HepG2 (cell line): ENCODE measurements around the gene ANLN. TPM values are rescaled to one million over a fixed set of nuclear protein-coding genes. Genes with fewer than 3 reads are reported as not detected.

Source experiments
- ATAC-seq: fragments of 200-7000 bp; cut with Tn5 transposase; 3 replicates; pipeline ENCODE4 v1.9.1; 2020; ENCODE audit warnings: mild to moderate bottlenecking, moderate library complexity
- BruUV-seq: library from RNA; stranded (reverse); fragments of 400-500 nt; replicated peaks from 2 replicates; lab custom pipeline; 2021; lab: Mats Ljungman, UMichigan
- CTCF ChIA-PET: fragments of 300-600 bp; formaldehyde crosslinking; extraction: SDS; loops from one replicate; lab custom pipeline; 2021; ENCODE audit warnings: low total read pairs, inconsistent platforms, low intra/inter-chr PET ratio; lab: Yijun Ruan, JAX
- POLR2A ChIA-PET: fragments of 350-600 bp; sonication (Branson Sonifier 250); formaldehyde crosslinking; loops from one replicate; lab custom pipeline; 2020; ENCODE audit warnings: antibody characterized with exemption, inconsistent platforms; lab: Yijun Ruan, JAX
- DNase-seq: peaks from one replicate; pipeline ENCODE4 v3.0.0-alpha.2; 2015; ENCODE audit warnings: low spot score
- FAIRE-seq: peaks from 3 replicates; lab custom pipeline; 2011; peaks lifted over from hg19 to GRCh38; lab: Jason Lieb, UNC
- H2AFZ ChIP-seq: one replicate; pipeline ENCODE4 v1.6.1; 2011; ENCODE audit warnings: low read length, inconsistent platforms
- H3K27ac ChIP-seq: fragments of 300-600 bp; 3 replicates; pipeline ENCODE4 v1.8.0; 2011; ENCODE audit warnings: mixed run types, mild to moderate bottlenecking, mixed read lengths, low read length, inconsistent platforms; ENCODE audit not compliant: insufficient read depth; ENCODE audit errors: extremely low read length
- H3K27me3 ChIP-seq, 2 experiments: fragments of 200-600 bp in 1 of 2; 2 replicates in 1 of 2; 3 replicates in 1 of 2; pipeline versions ENCODE4 v1.6.0 to v1.8.0; 2011; ENCODE audit warnings: low read length in 2 of 2, mild to moderate bottlenecking in 2 of 2, moderate library complexity in 2 of 2, inconsistent platforms in 1 of 2; ENCODE audit not compliant: insufficient read depth in 2 of 2, control insufficient read depth in 1 of 2
- H3K36me3 ChIP-seq, 2 experiments: fragments of 200-600 bp in 1 of 2; replicated peaks in 1 of 2; 2 replicates in 1 of 2; 3 replicates in 1 of 2; pipeline versions ENCODE4 v1.5.1 to v1.8.0; 2011; ENCODE audit warnings: low read length in 2 of 2, inconsistent platforms in 1 of 2; ENCODE audit not compliant: insufficient read depth in 2 of 2, control insufficient read depth in 1 of 2
- H3K4me1 ChIP-seq: 2 replicates; pipeline ENCODE4 v1.5.1; 2012; ENCODE audit warnings: low read length, inconsistent platforms; ENCODE audit not compliant: insufficient read depth
- H3K4me2 ChIP-seq: 2 replicates; pipeline ENCODE4 v1.6.0; 2011; ENCODE audit warnings: low read depth, low read length, inconsistent platforms
- H3K4me3 ChIP-seq, 3 experiments: fragments of 200-600 bp in 1 of 3; sonication (generic), shearing (Covaris generic) in 1 of 3; replicated peaks in 1 of 3; 2 replicates each; pipeline ENCODE4 v1.5.1; 2011 to 2016; ENCODE audit warnings: low read length in 3 of 3, inconsistent platforms in 2 of 3, low read depth in 2 of 3, mild to moderate bottlenecking in 2 of 3, control low read depth in 1 of 3, mixed read lengths in 1 of 3; ENCODE audit not compliant: insufficient read depth in 1 of 3
- H3K79me2 ChIP-seq: one replicate; pipeline ENCODE4 v1.6.1; 2011; ENCODE audit warnings: low read length, inconsistent platforms; ENCODE audit not compliant: insufficient read depth
- H3K9ac ChIP-seq: 2 replicates; pipeline ENCODE4 v1.6.0; 2011; ENCODE audit warnings: mild to moderate bottlenecking, low read depth, low read length, inconsistent platforms; ENCODE audit not compliant: insufficient read depth
- H3K9me3 ChIP-seq: 2 replicates; pipeline ENCODE4 v1.5.1; 2012; ENCODE audit warnings: mild to moderate bottlenecking, low read length
- H4K20me1 ChIP-seq: 2 replicates; pipeline ENCODE4 v1.6.0; 2011; ENCODE audit warnings: inconsistent platforms, mild to moderate bottlenecking, low read length, moderate library complexity; ENCODE audit not compliant: insufficient read depth
- ERF ChIP-seq: IDR thresholded peaks from 2 replicates; pipeline ENCODE4 v1.6.1; 2018; ENCODE audit warnings: missing biosample characterization, missing genetic modification reagents
- GLI4 ChIP-seq: sonication (generic); formaldehyde crosslinking; IDR thresholded peaks from 2 replicates; pipeline ENCODE4 v1.5.1; 2020; ENCODE audit warnings: missing genetic modification reagents, mild to moderate bottlenecking, moderate library complexity, borderline replicate concordance
- HDAC2 ChIP-seq: sonication (generic); formaldehyde crosslinking; IDR thresholded peaks from 2 replicates; pipeline ENCODE4 v1.4.0; 2020; ENCODE audit warnings: missing genetic modification reagents
- MTF1 ChIP-seq: sonication (generic); formaldehyde crosslinking; IDR thresholded peaks from 2 replicates; pipeline ENCODE4 v1.5.0; 2020; ENCODE audit warnings: missing genetic modification reagents
- MYNN ChIP-seq: sonication (generic); formaldehyde crosslinking; IDR thresholded peaks from 2 replicates; pipeline ENCODE4 v1.4.0; 2020; ENCODE audit warnings: mild to moderate bottlenecking, low read depth, missing genetic modification reagents
- PHF5A ChIP-seq: IDR thresholded peaks from one replicate; pipeline ENCODE4 v1.6.1; 2018; ENCODE audit warnings: low read depth, missing genetic modification reagents; ENCODE audit not compliant: unreplicated experiment
- ZFP36L2 ChIP-seq: sonication (generic); formaldehyde crosslinking; IDR thresholded peaks from 2 replicates; pipeline ENCODE4 v1.4.0; 2020; ENCODE audit warnings: missing genetic modification reagents
- ZNF607 ChIP-seq: sonication (generic); formaldehyde crosslinking; IDR thresholded peaks from 2 replicates; pipeline ENCODE4 v1.5.1; 2020; ENCODE audit warnings: missing genetic modification reagents, mild to moderate bottlenecking, borderline replicate concordance
- ZNF775 ChIP-seq: sonication (generic); formaldehyde crosslinking; IDR thresholded peaks from 2 replicates; pipeline ENCODE4 v1.4.0; 2020; ENCODE audit warnings: missing genetic modification reagents, mild to moderate bottlenecking, moderate library complexity, borderline replicate concordance
- ZNF792 ChIP-seq: IDR thresholded peaks from 2 replicates; pipeline ENCODE4 v1.6.1; 2016
- ZSCAN25 ChIP-seq: sonication (generic); formaldehyde crosslinking; IDR thresholded peaks from 2 replicates; pipeline ENCODE4 v1.8.0; 2022; ENCODE audit warnings: mild to moderate bottlenecking, missing genetic modification reagents
- WGBS: methylation state at CpG from one replicate; pipeline ENCODE4 v1.1.6; 2017; ENCODE audit warnings: low lambda C conversion rate; 5-methylcytosine and 5-hydroxymethylcytosine counted together
- in situ Hi-C: cut with HindIII; loops from 2 replicates; pipeline ENCODE4 v1.10.0; 2017; ENCODE audit warnings: low pct_unique_long_range_greater_than_20kb; ENCODE audit not compliant: extremely low pct_ligation_motif_present
- intact Hi-C: fragments of 100-400 bp; cut with micrococcal nuclease; formaldehyde crosslinking; loops from one replicate; pipeline ENCODE4 v1.10.0; 2022; ENCODE audit not compliant: unreplicated experiment
- polyA plus RNA-seq, 8 experiments: library from polyadenylated mRNA; depleted of rRNA in 3 of 8; stranded (reverse) in 7 of 8; unstranded in 1 of 8; fragments of >200 nt; fragmentation: Illumina TruSeq in 4 of 8; extraction: Trizol in 4 of 8; gene quantifications; 2 replicates each; pipeline versions ENCODE4 v1.2.1 to v1.2.3, GENCODE V29; 2011 to 2016; ENCODE audit warnings: low read depth in 4 of 8, missing spikeins in 1 of 8, mixed read lengths in 1 of 8; ENCODE audit not compliant: insufficient read depth in 1 of 8
- total RNA-seq, 5 experiments: library from RNA; depleted of rRNA; stranded (reverse); fragments of >200 nt; fragmentation: Illumina TruSeq; extraction: Trizol; gene quantifications; 2 replicates each; pipeline ENCODE4 v1.2.3, GENCODE V29; 2016; ENCODE audit warnings: low read depth in 1 of 5
- TF ChIP-seq, protein P1 (sequence below): sonication (generic); formaldehyde crosslinking; IDR thresholded peaks from 2 replicates; pipeline ENCODE4 v1.5.0; 2020; ENCODE audit warnings: missing genetic modification reagents
- TF ChIP-seq, protein P2 (sequence below): sonication (generic); formaldehyde crosslinking; IDR thresholded peaks from 2 replicates; pipeline ENCODE4 v1.5.1; 2020; ENCODE audit warnings: mild to moderate bottlenecking, missing genetic modification reagents
- TF ChIP-seq, protein P3 (sequence below): sonication (generic); formaldehyde crosslinking; IDR thresholded peaks from 2 replicates; pipeline ENCODE4 v1.8.0; 2022; ENCODE audit warnings: missing genetic modification reagents, mild to moderate bottlenecking, moderate library complexity, borderline replicate concordance

ANLN gene
- total and polyA plus RNA-seq, 2 of the 13 experiments (the other 11 are each of a cell fraction or from before 2014, with no cell fraction given) = 20.0 to 72.0 TPM

DNA sequence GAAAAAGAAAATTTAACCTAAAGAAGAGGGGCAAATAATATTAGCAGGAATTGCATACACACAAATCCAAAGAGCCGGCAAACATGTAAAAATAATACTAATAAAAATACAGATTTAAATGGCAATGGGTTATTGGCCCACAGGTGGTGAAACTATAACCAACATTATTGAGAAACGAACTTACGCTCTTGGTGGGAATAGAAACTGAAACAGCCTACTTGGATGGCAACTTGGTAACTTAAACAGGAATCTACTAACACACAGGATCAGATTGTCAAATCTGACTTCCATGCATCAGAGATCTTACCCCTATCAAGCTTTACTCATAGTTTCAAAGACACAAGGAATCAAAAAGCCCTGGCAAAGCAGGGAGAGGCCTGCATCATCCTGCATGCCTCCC lies 66.5 kb downstream of the ANLN start:
- H4K20me1 ChIP-seq = no peaks in the 10 kb centered on the region
- DNase-seq (no peak), FAIRE-seq (no peak), ATAC-seq (no peak)
- peaks cover 8% of the 10 kb centered on the region for H3K4me1 ChIP-seq
- no peak overlapping the region for H2AFZ ChIP-seq
- no peak overlapping the region for H3K4me2 ChIP-seq
- H3K27me3 ChIP-seq = no peaks in the 10 kb centered on the region
- ChIA-PET POLR2A (no interaction called here), CTCF (no interaction called here)
- no peak overlapping the region for H3K4me3 ChIP-seq
- H3K9me3 ChIP-seq = no peaks in the 10 kb centered on the region
- in situ Hi-C loops = loop anchor here (25.0 kb wide), 1 partner anchor 506 kb away; no protein-coding TSS in a partner anchor
- no peak overlapping the region for H3K9ac ChIP-seq
- H3K36me3 ChIP-seq = peaks cover 8 to 20% of the 10 kb centered on the region in 2 experiments
- H3K79me2 ChIP-seq = no peaks in the 10 kb centered on the region
- TF ChIP-seq ZFP36L2 (CRISPR knock-in tag) = no peak
- TF ChIP-seq, protein P1, sequence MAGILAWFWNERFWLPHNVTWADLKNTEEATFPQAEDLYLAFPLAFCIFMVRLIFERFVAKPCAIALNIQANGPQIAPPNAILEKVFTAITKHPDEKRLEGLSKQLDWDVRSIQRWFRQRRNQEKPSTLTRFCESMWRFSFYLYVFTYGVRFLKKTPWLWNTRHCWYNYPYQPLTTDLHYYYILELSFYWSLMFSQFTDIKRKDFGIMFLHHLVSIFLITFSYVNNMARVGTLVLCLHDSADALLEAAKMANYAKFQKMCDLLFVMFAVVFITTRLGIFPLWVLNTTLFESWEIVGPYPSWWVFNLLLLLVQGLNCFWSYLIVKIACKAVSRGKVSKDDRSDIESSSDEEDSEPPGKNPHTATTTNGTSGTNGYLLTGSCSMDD (CRISPR knock-in tag) = no peak
- no peak for TF ChIP-seq ZNF792 (CRISPR knock-in tag)
- no peak for TF ChIP-seq PHF5A (CRISPR knock-in tag)
- TF ChIP-seq MTF1 (CRISPR knock-in tag) = no peak
- TF ChIP-seq, protein P2, sequence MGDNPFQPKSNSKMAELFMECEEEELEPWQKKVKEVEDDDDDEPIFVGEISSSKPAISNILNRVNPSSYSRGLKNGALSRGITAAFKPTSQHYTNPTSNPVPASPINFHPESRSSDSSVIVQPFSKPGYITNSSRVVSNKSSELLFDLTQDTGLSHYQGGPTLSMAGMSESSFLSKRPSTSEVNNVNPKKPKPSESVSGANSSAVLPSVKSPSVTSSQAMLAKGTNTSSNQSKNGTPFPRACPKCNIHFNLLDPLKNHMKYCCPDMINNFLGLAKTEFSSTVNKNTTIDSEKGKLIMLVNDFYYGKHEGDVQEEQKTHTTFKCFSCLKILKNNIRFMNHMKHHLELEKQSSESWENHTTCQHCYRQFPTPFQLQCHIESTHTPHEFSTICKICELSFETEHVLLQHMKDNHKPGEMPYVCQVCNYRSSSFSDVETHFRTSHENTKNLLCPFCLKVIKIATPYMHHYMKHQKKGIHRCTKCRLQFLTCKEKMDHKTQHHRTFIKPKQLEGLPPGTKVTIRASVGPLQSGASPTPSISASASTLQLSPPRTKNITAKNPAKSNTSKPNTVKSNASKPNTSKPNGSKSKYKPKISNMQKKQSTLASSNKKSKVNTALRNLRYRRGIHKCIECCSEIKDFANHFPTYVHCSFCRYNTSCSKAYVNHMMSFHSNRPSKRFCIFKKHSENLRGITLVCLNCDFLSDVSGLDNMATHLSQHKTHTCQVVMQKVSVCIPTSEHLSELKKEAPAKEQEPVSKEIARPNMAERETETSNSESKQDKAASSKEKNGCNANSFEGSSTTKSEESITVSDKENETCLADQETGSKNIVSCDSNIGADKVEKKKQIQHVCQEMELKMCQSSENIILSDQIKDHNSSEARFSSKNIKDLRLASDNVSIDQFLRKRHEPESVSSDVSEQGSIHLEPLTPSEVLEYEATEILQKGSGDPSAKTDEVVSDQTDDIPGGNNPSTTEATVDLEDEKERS = no peak
- no peak for TF ChIP-seq ZNF775 (CRISPR knock-in tag)
- no peak for TF ChIP-seq MYNN (CRISPR knock-in tag)
- TF ChIP-seq, protein P3, sequence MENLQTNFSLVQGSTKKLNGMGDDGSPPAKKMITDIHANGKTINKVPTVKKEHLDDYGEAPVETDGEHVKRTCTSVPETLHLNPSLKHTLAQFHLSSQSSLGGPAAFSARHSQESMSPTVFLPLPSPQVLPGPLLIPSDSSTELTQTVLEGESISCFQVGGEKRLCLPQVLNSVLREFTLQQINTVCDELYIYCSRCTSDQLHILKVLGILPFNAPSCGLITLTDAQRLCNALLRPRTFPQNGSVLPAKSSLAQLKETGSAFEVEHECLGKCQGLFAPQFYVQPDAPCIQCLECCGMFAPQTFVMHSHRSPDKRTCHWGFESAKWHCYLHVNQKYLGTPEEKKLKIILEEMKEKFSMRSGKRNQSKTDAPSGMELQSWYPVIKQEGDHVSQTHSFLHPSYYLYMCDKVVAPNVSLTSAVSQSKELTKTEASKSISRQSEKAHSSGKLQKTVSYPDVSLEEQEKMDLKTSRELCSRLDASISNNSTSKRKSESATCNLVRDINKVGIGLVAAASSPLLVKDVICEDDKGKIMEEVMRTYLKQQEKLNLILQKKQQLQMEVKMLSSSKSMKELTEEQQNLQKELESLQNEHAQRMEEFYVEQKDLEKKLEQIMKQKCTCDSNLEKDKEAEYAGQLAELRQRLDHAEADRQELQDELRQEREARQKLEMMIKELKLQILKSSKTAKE (CRISPR knock-in tag) = no peak
- no peak for TF ChIP-seq ZSCAN25 (CRISPR knock-in tag)
- no peak for TF ChIP-seq ERF (CRISPR knock-in tag)
- TF ChIP-seq GLI4 = no peak
- TF ChIP-seq ZNF607 (CRISPR knock-in tag) = no peak
- TF ChIP-seq HDAC2 (CRISPR knock-in tag) = no peak
- TF ChIP-seq, all 625 proteins: peak for 0
- WGBS = 94% methylated on average over 3 of the region's 3 CpGs
- BruUV-seq = no TSS peak
- no peak overlapping the region for H3K27ac ChIP-seq
- intact Hi-C loops = no loop called here
